Liver (tissue), 3 donors: ENCODE data around the gene GRIN1.

Experiments
- EGR1 ChIP-seq, 2 donors: IDR thresholded peaks; 2 replicates each; pipeline ENCODE4 v1.6.1; 2016 to 2018; ENCODE audit warnings: antibody characterized with exemption in 2 of 2, low read depth in 2 of 2
- JUND ChIP-seq, 2 donors: IDR thresholded peaks; 2 replicates each; pipeline ENCODE4 v1.6.1; 2016; ENCODE audit warnings: antibody characterized with exemption in 2 of 2
- TF ChIP-seq, protein P1 (sequence below): fragments of 150-350 bp; IDR thresholded peaks from 2 replicates; pipeline ENCODE4 v1.5.1; 2017; ENCODE audit warnings: improper control_type of control experiment, low read depth, low read length; ENCODE audit not compliant: missing input control
- donor health status: healthy.
- donor health status: healthy.

DNA sequence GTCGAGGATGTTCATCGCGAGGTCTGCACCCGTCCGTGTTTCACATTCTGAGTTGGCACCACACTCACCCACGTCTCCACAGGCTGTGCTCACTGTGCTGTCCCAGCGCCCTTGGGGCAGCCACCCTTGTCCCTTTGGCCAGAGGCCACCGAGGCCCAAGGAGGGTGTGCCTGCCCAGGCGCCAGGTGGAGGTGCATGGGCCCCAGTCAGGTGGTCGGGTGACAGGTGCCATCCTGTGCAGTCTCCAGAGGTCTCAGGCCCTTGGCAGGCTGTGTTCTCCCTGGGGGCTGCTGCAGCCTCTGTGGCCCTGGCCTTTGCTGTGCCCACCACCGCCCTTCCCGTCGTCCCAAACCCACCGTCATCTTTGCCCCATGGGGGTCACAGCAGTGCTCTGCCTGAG, 39.7 kb upstream of the GRIN1 start:
- TF ChIP-seq, protein P1, sequence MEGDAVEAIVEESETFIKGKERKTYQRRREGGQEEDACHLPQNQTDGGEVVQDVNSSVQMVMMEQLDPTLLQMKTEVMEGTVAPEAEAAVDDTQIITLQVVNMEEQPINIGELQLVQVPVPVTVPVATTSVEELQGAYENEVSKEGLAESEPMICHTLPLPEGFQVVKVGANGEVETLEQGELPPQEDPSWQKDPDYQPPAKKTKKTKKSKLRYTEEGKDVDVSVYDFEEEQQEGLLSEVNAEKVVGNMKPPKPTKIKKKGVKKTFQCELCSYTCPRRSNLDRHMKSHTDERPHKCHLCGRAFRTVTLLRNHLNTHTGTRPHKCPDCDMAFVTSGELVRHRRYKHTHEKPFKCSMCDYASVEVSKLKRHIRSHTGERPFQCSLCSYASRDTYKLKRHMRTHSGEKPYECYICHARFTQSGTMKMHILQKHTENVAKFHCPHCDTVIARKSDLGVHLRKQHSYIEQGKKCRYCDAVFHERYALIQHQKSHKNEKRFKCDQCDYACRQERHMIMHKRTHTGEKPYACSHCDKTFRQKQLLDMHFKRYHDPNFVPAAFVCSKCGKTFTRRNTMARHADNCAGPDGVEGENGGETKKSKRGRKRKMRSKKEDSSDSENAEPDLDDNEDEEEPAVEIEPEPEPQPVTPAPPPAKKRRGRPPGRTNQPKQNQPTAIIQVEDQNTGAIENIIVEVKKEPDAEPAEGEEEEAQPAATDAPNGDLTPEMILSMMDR = no peak
- TF ChIP-seq JUND (IDR thresholded peaks at IDR 0.05) = no peak
- no peak for TF ChIP-seq EGR1 (IDR thresholded peaks at IDR 0.05; ENCODE audit: low read depth in 2 of 2)
